NCI-H446 (cell line): ENCODE results near the gene ID4.
"Not testable (repeated sequence)": the region's sequence is repeated elsewhere in the genome, so short reads cannot be mapped to it uniquely, and the experiment has no call there.

ENCODE experiments used
- DNase-seq, 2 experiments: peaks; one replicate each; lab custom pipeline; 2025; lab: John Stamatoyannopoulos, UW

Gene ID4

GRCh38 chr6:19833947-19834346 lies 3.2 kb upstream of the ID4 start:
- DNase-seq: no peak

GRCh38 chr6:19834858-19835257 lies 2.3 kb upstream of the ID4 start:
- DNase-seq: no peak

- no peak for DNase-seq
Measured at GRCh38 chr6:19835605-19836004, 1.6 kb upstream of the ID4 start.

DNA sequence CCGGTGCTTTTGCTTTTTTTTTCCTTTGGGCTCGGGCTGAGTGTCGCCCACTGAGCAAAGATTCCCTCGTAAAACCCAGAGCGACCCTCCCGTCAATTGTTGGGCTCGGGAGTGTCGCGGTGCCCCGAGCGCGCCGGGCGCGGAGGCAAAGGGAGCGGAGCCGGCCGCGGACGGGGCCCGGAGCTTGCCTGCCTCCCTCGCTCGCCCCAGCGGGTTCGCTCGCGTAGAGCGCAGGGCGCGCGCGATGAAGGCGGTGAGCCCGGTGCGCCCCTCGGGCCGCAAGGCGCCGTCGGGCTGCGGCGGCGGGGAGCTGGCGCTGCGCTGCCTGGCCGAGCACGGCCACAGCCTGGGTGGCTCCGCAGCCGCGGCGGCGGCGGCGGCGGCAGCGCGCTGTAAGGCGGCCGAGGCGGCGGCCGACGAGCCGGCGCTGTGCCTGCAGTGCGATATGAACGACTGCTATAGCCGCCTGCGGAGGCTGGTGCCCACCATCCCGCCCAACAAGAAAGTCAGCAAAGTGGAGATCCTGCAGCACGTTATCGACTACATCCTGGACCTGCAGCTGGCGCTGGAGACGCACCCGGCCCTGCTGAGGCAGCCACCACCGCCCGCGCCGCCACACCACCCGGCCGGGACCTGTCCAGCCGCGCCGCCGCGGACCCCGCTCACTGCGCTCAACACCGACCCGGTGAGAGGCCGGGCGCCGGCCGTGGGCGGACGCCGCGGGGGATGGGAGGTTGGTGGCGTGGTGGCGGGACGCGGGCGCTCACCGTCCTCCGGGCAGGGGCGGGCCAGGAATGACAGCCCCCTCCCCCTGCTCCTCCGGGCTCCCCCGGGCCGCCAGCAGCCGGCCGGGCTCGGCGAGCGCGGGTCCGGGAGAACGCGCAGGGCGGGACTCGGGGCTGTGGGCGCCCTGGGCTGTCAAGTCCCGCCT lies 606 bp downstream of the ID4 start:
- DNase-seq: peak; percentile 25 to 45

DNA sequence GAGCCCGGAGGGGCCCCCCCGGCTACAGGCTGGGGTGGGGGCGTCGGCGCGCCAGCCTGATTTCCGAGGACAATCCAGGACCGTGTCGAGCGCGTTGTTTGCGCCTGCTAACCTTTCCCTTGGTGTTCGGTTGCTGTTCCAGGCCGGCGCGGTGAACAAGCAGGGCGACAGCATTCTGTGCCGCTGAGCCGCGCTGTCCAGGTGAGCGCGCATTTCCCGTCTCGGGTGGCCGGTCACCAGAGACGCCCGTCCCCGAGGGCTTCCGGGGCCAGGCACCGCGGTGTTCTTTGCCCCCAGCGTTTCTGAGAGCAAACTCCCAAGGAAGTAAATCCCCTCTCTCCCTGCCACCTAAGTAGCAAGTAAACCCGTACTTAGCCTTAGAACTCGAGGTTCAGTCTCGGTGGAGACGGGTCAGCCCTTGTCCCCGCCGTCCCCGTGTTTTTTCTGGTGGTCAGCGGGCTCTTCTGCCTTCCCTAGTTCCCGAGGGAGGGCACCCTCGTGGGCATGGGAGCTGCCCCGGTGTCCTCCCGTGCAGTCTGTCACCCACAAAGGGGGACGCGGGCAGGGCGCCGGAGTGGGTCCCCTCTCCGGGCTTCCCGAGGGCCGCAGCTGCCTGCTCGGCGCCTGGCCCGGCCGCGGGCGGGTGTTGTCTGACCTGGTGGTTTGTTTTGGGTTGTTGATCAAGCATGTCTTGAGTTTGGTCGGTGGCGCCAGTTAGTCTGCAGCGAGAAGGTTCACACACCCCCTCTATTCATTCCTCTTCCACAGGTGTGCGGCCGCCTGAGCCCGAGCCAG lies 1.5 kb downstream of the ID4 start:
- peak in 1 of 2 experiments; percentile 35 for DNase-seq

DNA sequence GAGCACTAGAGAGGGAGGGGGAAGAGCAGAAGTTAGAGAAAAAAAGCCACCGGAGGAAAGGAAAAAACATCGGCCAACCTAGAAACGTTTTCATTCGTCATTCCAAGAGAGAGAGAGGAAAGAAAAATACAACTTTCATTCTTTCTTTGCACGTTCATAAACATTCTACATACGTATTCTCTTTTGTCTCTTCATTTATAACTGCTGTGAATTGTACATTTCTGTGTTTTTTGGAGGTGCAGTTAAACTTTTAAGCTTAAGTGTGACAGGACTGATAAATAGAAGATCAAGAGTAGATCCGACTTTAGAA lies 2.0 kb downstream of the ID4 start:
- DNase-seq: no peak

DNA sequence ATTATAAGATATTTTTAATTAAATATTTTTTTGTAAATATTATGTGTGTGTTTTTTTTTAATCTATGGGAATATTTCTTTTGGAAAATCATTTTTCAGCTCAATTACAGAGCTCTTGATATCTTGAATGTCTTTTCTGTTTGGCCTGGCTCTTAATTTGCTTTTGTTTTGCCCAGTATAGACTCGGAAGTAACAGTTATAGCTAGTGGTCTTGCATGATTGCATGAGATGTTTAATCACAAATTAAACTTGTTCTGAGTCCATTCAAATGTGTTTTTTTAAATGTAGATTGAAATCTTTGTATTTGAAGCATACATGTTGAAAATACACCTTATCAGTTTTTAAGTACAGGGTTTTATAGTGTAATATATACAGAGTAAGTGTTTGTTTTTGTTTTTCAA lies 2.6 kb downstream of the ID4 start:
- DNase-seq: no peak

- no peak for DNase-seq
Measured at GRCh38 chr6:19841181-19841580, 4.0 kb downstream of the ID4 start.

DNA sequence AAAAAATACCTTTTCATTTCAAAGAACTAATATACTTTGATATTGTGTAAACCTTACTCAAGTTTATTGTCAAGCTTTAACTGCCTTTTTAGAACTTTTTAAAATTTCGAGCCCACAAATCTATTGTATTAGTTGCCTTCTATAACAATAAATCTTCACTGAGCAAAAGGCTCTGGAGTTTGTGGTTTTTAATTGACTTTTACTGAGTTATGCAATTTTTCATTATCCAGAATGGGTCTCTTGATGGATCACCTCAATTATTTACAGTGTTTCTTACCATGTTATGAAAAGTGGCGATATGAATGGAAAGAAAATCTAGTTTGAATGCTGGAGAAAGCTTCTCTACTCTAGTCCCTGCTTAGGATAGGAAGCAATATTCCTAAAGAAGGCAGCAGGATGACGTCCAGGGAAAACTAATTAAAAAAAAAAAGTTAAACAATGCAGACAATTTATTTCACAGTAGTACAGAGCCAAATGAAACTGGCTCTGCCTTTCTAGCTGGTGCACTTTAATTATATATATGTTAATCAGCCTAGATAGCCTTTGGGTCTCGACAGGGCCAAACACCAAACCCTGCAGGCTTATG lies 5.0 kb downstream of the ID4 start:
- DNase-seq: no peak

DNA sequence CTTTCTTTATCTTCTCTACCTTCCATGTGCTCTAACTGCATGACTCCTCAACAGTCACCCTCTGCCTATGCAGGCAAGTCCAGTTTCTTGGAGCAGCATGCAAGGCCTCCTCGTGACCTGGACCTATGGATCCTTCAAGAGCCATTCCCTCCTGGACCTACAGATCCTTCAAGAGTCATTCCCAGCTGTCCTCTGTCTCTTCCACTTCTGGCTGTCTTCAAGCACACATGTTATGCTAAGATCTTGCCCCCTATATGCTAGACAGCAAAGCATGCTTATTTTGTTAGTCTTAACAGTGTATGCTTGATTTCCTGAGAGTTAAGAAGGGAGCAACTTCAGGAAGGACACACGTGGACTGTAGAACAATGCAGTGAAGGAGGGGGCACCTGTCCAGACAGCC lies 7.5 kb downstream of the ID4 start:
- DNase-seq: no peak

- no peak for DNase-seq
Measured at GRCh38 chr6:19845266-19846041, 8.3 kb downstream of the ID4 start.

- DNase-seq: no peak
Measured at GRCh38 chr6:19848465-19849029, 11.4 kb downstream of the ID4 start.

DNA sequence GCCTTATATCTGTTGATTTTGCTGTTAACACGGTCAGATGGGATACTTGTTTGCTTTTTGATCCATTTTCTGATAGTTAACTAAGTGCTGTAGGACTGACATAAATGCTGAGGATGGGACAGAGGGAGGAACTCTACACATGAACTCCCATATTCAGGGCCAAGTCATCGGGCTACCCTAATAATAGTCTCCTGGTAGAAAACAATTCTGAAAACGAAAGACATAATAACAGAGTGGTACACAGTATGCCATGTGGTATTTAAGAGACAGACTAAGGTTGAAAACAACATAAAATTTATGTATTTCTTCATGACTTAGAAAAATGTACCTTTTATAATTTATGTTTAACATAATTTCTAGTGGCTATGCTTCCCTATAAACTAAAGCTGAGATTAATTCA lies 12.0 kb downstream of the ID4 start:
- DNase-seq: no peak

DNA sequence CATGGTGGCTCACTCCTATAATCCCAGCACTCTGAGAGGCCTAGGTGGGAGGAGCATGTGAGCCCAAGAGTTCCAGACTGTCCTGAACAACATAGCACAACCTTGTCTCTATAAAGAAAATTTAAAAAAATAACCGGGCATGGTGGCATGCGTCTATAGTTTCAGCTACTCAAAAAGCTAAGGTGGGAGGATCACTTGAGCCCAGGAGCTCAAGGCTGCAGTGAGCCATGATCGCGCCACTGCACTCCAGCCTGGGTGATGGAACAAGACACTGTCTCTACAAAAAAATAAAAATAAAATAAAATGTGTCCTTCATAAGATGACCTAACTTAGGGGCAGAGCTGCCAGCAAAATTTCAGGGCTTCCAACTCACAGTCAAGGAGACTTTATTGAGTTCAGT lies 12.6 kb downstream of the ID4 start:
- no peak for DNase-seq

DNA sequence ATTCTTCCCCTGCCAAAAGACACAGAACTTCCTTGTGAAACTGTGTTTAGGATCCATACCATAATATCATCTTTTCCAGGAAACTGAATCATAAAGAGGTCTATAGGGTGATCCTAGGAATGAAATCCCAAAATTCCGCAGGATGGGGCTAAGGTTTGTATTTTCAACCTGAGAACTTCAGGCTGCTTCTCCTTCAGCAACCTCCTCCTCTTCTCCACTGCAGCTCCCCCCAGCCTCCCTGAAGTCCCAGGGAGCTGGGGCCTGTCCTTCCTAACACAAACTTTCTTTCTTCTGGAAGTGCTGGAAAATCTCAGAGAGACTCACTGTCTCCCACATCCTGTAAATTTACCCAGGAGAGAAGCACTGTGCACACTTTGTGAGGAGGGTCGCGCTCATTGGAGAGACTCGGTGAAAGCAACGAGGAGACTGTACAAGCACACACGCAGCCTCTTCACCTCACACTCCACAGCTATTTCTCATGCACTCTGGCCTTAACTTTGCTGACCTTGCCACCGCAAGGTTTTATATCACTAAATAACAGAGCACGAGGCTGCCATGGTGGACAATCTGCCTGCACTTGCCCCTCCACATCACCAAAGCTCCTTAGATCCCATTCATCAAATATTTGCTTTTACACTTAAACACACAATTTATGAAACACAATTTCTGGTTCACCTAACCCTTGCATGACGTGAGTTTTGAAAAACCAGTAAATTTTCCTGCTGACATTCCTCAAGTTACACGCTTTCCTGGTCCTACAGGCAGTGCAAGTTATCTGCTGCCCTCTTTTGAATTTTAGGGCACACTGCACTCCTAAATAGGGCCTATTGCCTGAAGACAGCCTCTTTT lies 14.3 kb downstream of the ID4 start:
- DNase-seq: peak; percentile 49 to 78

DNA sequence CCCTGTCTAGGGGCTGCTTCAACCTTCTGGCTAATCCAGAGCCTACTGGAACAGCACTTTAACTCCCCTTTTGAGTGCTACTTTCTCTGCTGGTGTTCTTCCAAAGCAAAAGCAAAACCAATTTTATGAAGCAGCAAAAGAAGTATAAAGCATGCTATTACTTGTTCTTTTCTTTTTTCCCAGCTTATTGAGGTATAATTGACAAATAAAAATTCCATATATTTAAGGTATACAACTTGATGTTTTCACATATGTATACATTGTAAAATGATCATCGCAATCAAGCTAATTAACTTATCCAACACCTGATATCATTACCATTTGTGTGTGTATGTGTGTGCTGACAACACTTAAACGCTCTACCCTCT lies 14.9 kb downstream of the ID4 start:
- DNase-seq: no peak

- no peak for DNase-seq
Measured at GRCh38 chr6:19852927-19853326, 15.8 kb downstream of the ID4 start.

DNA sequence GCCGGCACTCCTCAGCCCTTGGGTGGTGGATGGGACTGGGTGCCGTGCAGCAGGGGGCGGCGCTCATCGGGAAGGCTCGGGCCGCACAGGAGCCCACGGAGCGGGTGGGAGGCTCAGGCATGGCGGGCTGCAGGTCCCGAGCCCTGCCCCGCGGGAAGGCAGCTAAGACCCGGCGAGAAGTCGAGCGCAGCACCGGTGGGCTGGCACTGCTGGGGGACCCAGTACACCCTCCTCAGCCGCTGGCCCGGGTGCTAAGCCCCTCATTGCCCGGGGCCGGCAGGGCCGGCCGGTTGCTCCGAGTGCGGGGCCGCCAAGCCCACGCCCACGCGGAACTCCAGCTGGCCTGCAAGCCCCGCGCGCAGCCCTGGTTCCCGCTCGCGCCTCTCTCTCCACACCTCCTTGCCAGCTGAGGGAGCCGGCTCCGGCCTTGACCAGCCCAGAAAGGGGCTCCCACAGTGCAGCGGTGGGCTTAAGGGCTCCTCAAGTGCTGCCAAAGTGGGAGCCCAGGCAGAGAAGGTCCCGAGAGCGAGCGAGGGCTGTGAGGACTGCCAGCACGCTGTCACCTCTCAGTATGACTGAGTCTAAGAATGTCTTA lies 17.3 kb downstream of the ID4 start:
- not testable (repeated sequence) for DNase-seq

DNA sequence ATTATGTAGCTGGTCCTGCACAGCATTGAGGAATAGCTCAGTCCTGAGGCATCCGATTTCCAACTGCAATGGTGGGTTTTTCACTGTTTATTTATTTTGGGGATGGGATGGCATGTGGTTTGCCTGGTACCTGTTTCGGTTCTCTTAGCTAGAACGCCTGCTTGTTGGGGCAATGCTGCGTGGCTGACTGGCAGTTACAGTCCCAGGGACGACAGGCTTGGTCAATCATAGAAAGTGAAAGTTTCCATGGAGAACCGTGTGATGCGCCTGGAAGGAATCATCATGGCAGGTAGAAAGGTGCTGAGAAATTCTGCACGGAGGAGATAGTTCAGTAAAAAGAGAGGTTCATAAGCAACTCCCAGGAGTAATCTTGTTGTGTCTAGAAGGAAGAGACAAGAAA lies 18.4 kb downstream of the ID4 start:
- DNase-seq: no peak

GRCh38 chr6:19857139-19857538 lies 20.0 kb downstream of the ID4 start:
- DNase-seq: no peak

GRCh38 chr6:19857703-19858102 lies 20.5 kb downstream of the ID4 start:
- DNase-seq: no peak
